Activated naive CD8-positive, alpha-beta T cell treated with anti-CD3 and anti-CD28 coated beads, Interleukin-2, amount 50 U/mL, for 24 hours (primary cell): ENCODE results near the gene UBE2L3.
"Not testable (repeated sequence)": the region's sequence is repeated elsewhere in the genome, so short reads cannot be mapped to it uniquely, and the experiment has no call there.

Experiments
- ATAC-seq: fragments of 150-1000 bp; cut with Tn5 transposase; one replicate; pipeline ENCODE4 v1.10.0; 2021
- DNase-seq: peaks from one replicate; pipeline ENCODE4 v3.0.0; 2021
- H3K27ac Mint-ChIP-seq: one replicate; pipeline ENCODE4 v1.8.0; 2021; ENCODE audit warnings: mild to moderate bottlenecking, mixed read lengths
- H3K27me3 Mint-ChIP-seq: one replicate; pipeline ENCODE4 v1.8.0; 2021; ENCODE audit warnings: mixed read lengths
- H3K36me3 Mint-ChIP-seq: one replicate; pipeline ENCODE4 v1.8.0; 2021; ENCODE audit warnings: low read depth, mixed read lengths
- H3K4me1 Mint-ChIP-seq: one replicate; pipeline ENCODE4 v1.8.0; 2021; ENCODE audit warnings: mixed read lengths
- H3K4me3 Mint-ChIP-seq: one replicate; pipeline ENCODE4 v1.8.0; 2021; ENCODE audit warnings: mild to moderate bottlenecking, moderate library complexity, mixed read lengths
- H3K9me3 Mint-ChIP-seq: one replicate; pipeline ENCODE4 v1.8.0; 2021; ENCODE audit warnings: mixed read lengths

The UBE2L3 gene

DNA sequence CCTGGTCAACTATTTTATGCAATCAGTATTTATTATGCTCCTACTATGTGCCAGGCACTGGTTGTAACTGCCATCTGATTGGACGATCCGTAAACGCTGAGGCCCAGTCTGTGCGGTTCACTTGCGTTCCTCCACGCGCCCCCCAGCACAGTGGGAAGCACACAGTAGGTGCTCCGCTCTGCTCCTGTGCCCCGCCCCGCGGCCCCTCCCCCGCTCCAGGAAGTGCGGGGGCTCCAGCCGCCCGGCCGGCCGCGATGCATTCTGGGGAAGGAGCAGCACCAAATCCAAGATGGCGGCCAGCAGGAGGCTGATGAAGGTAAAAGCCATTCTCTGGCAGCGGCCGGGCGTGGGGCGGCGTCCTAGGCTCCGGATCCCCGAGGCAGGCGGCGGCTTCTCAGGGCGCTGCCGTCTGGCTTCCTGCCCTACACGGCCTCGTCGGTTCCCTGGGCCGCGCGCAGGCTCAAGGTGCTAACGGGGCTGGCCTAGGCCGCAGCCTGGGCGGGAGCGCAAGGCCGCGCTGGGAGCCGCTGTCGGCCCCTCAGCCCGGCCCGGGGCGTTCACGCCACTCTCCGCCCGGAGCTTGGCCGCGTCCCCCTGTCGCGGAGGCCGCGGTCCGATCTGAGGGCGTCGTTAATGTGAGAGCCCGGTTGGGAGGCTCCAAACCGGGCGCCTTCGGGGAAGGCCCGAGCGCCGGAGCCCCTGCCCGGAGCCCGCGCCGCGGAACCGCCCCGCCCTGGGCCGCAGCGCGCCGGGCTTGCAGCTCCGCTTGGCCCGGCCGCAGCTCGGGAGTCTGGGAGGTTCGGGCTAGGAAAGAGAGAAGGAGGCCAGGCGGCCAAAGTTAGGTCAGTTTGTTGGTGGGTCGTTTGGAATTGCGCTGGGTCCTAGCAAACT, at the start of gene UBE2L3:
UBE2L3 (plus strand) TSS at position 259 of the 891 bp plus-strand sequence; CDS start at position 290, 31 bp downstream.
- H3K27ac Mint-ChIP-seq: peak within 1 kb of the TSS; percentile 92
- peaks cover 44% of the 10 kb centered on the region for H3K4me1 Mint-ChIP-seq
- peaks cover 31% of the 10 kb centered on the region for H3K36me3 Mint-ChIP-seq
- ATAC-seq (peak; percentile 47), DNase-seq (peak; percentile 87)
- H3K9me3 Mint-ChIP-seq: no peaks in the 10 kb centered on the region
- H3K27me3 Mint-ChIP-seq: no peaks in the 10 kb centered on the region
- H3K4me3 Mint-ChIP-seq: peak within 1 kb of the TSS; percentile 92

DNA sequence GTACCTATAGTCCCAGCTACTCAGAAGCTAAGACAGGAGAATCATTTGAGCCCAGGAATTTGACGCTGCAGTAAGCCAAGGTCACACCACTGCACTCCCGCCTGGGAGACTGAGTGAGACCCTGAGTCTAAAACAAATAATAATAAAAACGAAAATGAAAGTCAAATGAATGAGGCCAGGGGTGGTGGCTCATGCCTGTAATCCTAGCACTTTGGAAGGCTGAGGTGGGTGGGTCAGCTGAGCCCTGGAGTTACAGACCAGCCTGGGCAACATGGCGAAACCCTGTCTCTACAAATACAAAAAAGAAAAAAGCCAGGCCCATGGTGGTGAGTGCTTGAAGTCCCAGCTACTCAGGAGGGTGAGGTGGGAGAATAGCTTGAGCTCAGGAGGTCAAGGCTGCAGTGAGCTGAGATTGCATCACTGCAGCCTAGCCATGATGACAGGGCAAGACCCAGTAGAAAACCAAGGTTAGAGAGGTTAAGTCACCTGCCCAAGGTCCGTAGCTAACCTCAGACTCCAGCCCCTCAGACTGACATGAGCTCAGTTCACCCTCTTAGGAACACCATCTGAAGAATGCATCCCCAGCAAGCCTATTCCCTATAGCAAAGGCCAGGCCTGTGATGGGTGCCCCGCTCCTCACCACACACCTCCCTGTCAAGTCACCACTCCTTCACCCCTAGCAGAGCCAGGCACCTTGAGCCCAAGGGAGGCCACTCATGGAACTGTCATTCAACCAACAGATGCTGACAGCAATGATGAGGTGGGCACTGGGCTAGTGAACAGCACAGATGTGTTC, 40.6 kb upstream of the UBE2L3 start:
- H3K4me3 Mint-ChIP-seq, H3K9me3 Mint-ChIP-seq, H3K27ac Mint-ChIP-seq, H3K27me3 Mint-ChIP-seq, DNase-seq, ATAC-seq, H3K36me3 Mint-ChIP-seq, H3K4me1 Mint-ChIP-seq: not testable (repeated sequence)

DNA sequence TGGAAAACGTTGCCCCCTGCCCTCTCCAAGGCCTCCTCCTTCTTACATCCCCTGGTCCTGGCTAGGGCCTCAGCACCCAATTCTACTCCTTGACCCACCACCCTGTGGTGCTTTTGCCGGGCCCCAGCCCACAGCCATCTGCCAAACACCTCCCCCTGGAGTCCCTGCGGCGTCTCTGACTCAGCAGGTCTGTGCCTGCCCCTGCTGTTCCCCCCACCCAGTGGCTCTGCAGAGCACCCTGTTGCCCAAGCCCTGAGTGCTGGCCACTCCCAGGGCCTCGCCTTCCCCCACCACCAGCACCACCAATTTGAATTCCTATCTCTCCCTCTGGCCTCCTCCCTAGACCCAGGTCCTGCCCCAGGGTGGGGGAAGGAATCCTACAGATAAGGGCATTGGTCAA, 36.0 kb upstream of the UBE2L3 start:
- H3K4me3 Mint-ChIP-seq, H3K27ac Mint-ChIP-seq, H3K9me3 Mint-ChIP-seq, H3K36me3 Mint-ChIP-seq, ATAC-seq, DNase-seq, H3K4me1 Mint-ChIP-seq, H3K27me3 Mint-ChIP-seq: not testable (repeated sequence)

GRCh38 chr22:21532863-21533648, 34.5 kb upstream of the UBE2L3 start:
- ATAC-seq: not testable (repeated sequence)

GRCh38 chr22:21539862-21540261, 27.7 kb upstream of the UBE2L3 start:
- not testable (repeated sequence) for H3K27me3 Mint-ChIP-seq, H3K9me3 Mint-ChIP-seq, H3K4me3 Mint-ChIP-seq, H3K4me1 Mint-ChIP-seq, H3K36me3 Mint-ChIP-seq, H3K27ac Mint-ChIP-seq, ATAC-seq, DNase-seq

More at GRCh38 chr22:21532863-21533648, 34.5 kb upstream of the UBE2L3 start:
- not testable (repeated sequence) for H3K4me1 Mint-ChIP-seq, H3K9me3 Mint-ChIP-seq, H3K27ac Mint-ChIP-seq, H3K4me3 Mint-ChIP-seq, H3K36me3 Mint-ChIP-seq, DNase-seq, H3K27me3 Mint-ChIP-seq

- H3K27ac Mint-ChIP-seq, H3K36me3 Mint-ChIP-seq, H3K9me3 Mint-ChIP-seq, H3K27me3 Mint-ChIP-seq, ATAC-seq, H3K4me3 Mint-ChIP-seq, DNase-seq, H3K4me1 Mint-ChIP-seq: not testable (repeated sequence)
Observed at GRCh38 chr22:21544432-21545322, 22.8 kb upstream of the UBE2L3 start.

DNA sequence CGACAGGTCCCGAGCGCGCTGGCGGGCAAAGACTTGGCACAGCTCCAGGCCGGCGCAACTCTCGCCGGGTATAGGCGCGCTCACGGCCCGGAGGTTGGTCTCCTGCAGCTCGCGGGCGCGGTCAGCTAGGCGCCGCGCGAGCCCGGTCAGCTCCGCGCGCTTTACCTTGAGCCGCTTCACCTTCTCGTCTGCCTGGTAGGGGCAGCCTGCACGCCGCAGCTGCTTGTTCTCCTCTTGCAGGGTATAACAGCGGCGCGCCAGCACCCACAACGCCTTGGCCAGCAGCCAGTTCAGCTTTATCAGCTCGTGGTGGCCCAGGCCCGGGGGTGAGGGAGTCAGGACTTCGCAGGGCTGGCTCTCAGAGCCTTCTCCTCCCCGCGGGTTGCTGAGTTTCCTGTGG, 18.0 kb upstream of the UBE2L3 start:
- not testable (repeated sequence) for H3K27me3 Mint-ChIP-seq, DNase-seq, H3K36me3 Mint-ChIP-seq, ATAC-seq, H3K9me3 Mint-ChIP-seq, H3K4me3 Mint-ChIP-seq, H3K27ac Mint-ChIP-seq, H3K4me1 Mint-ChIP-seq

GRCh38 chr22:21550008-21550677, 17.4 kb upstream of the UBE2L3 start:
- not testable (repeated sequence) for H3K9me3 Mint-ChIP-seq, DNase-seq, H3K4me1 Mint-ChIP-seq, H3K36me3 Mint-ChIP-seq, H3K27me3 Mint-ChIP-seq, H3K27ac Mint-ChIP-seq, H3K4me3 Mint-ChIP-seq
- peak; percentile 74 for ATAC-seq

GRCh38 chr22:21550678-21551047, 16.9 kb upstream of the UBE2L3 start:
- not testable (repeated sequence) for H3K27ac Mint-ChIP-seq, H3K4me3 Mint-ChIP-seq, DNase-seq, H3K36me3 Mint-ChIP-seq, H3K9me3 Mint-ChIP-seq, H3K4me1 Mint-ChIP-seq, H3K27me3 Mint-ChIP-seq
- ATAC-seq: peak; percentile 20

- H3K36me3 Mint-ChIP-seq, H3K4me1 Mint-ChIP-seq, DNase-seq, H3K27ac Mint-ChIP-seq, H3K4me3 Mint-ChIP-seq, H3K27me3 Mint-ChIP-seq, H3K9me3 Mint-ChIP-seq, ATAC-seq: not testable (repeated sequence)
Observed at GRCh38 chr22:21551361-21551760, 16.2 kb upstream of the UBE2L3 start, which contains the start of gene RIMBP3C. TSS of gene RIMBP3C (minus strand) at chr22:21551461. CDS start at chr22:21550976, 485 bp downstream.

- DNase-seq, H3K9me3 Mint-ChIP-seq, H3K27ac Mint-ChIP-seq, H3K27me3 Mint-ChIP-seq, H3K4me3 Mint-ChIP-seq, H3K36me3 Mint-ChIP-seq, ATAC-seq, H3K4me1 Mint-ChIP-seq: not testable (repeated sequence)
Observed at GRCh38 chr22:21559345-21560125, 8.0 kb upstream of the UBE2L3 start.

- H3K9me3 Mint-ChIP-seq: not testable (repeated sequence)
Observed at GRCh38 chr22:21560657-21561056, 6.9 kb upstream of the UBE2L3 start.

DNA sequence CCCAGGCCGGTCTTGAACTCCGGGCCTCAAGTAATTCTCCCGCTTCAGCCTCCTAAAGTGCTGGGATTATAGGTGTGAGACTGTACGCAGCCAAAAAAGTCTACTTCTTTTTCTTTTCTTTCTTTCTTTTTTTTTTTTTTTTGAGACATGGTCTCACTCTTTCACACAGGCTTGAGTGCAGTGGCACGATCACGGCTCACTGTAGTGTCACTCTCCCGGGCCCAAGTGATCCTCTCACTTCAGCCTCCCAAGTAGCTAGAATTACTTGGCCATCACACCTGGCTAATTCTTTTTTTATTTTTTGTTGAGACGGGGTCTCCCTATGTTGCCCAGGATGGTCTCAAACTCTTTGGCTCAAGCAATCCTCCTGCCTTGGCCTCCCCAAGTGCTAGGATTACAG, 3.6 kb upstream of the UBE2L3 start:
- Mint-ChIP-seq H3K27me3 (no peaks in the 10 kb centered on the region), H3K4me3 (no peak overlapping the region), H3K4me1 (peaks cover 8% of the 10 kb centered on the region), H3K9me3 (no peaks in the 10 kb centered on the region), H3K36me3 (peaks cover 6% of the 10 kb centered on the region), H3K27ac (no peak overlapping the region)
- DNase-seq: no peak
- no peak for ATAC-seq

More at GRCh38 chr22:21560657-21561056, 6.9 kb upstream of the UBE2L3 start:
- ATAC-seq, DNase-seq, H3K27me3 Mint-ChIP-seq, H3K4me3 Mint-ChIP-seq, H3K36me3 Mint-ChIP-seq, H3K27ac Mint-ChIP-seq, H3K4me1 Mint-ChIP-seq: not testable (repeated sequence)
